Activated B cell treated with CpG ODN at 0.5 μM for 24 hours (primary cell): ENCODE results near the gene PLOD1. TPM values are rescaled to one million over a fixed set of nuclear protein-coding genes. Genes with fewer than 3 reads are reported as not detected.
"Not testable (repeated sequence)": the region's sequence is repeated elsewhere in the genome, so short reads cannot be mapped to it uniquely, and the experiment has no call there.

ENCODE experiments used
- ATAC-seq: fragments of 200-7000 bp; cut with Tn5 transposase; one replicate; pipeline ENCODE4 v1.10.0; 2021; ENCODE audit warnings: low read depth, mild to moderate bottlenecking, moderate library complexity
- CTCF ChIA-PET: fragments of 350-600 bp; sonication (Branson Sonifier 250); formaldehyde crosslinking; loops from one replicate; lab custom pipeline; 2021; ENCODE audit warnings: antibody characterized with exemption; lab: Charles Lee
- POLR2A ChIA-PET: fragments of 350-600 bp; sonication (Branson Sonifier 250); formaldehyde crosslinking; loops from one replicate; lab custom pipeline; 2021; ENCODE audit warnings: antibody characterized with exemption; lab: Charles Lee
- DNase-seq: peaks from one replicate; pipeline ENCODE4 v3.0.0; 2022
- H3K27ac Mint-ChIP-seq: one replicate; pipeline ENCODE4 v1.8.0; 2020; ENCODE audit warnings: mixed read lengths
- H3K27me3 Mint-ChIP-seq: one replicate; pipeline ENCODE4 v1.8.0; 2021; ENCODE audit warnings: mixed read lengths
- H3K36me3 Mint-ChIP-seq: one replicate; pipeline ENCODE4 v1.8.0; 2021; ENCODE audit warnings: low read depth, mixed read lengths
- H3K4me1 Mint-ChIP-seq: one replicate; pipeline ENCODE4 v1.8.0; 2021; ENCODE audit warnings: mixed read lengths
- H3K4me3 Mint-ChIP-seq: one replicate; pipeline ENCODE4 v1.8.0; 2020; ENCODE audit warnings: mild to moderate bottlenecking, mixed read lengths
- H3K9me3 Mint-ChIP-seq: one replicate; pipeline ENCODE4 v1.8.0; 2020; ENCODE audit warnings: mixed read lengths
- CTCF ChIP-seq: fragments of 200-600 bp; IDR thresholded peaks from one replicate; pipeline ENCODE4 v1.8.0; 2022; ENCODE audit warnings: antibody characterized with exemption, mild to moderate bottlenecking
- intact Hi-C: fragments of 100-400 bp; cut with micrococcal nuclease; formaldehyde crosslinking; loops from one replicate; pipeline ENCODE4 v1.15.1; 2024
- total RNA-seq: library from RNA; stranded (reverse); gene quantifications from 2 replicates; pipeline ENCODE4 v1.2.3, GENCODE V29; 2022

Gene PLOD1
- total RNA-seq, 1 donor from 2014 or later, result 15.7 TPM

DNA sequence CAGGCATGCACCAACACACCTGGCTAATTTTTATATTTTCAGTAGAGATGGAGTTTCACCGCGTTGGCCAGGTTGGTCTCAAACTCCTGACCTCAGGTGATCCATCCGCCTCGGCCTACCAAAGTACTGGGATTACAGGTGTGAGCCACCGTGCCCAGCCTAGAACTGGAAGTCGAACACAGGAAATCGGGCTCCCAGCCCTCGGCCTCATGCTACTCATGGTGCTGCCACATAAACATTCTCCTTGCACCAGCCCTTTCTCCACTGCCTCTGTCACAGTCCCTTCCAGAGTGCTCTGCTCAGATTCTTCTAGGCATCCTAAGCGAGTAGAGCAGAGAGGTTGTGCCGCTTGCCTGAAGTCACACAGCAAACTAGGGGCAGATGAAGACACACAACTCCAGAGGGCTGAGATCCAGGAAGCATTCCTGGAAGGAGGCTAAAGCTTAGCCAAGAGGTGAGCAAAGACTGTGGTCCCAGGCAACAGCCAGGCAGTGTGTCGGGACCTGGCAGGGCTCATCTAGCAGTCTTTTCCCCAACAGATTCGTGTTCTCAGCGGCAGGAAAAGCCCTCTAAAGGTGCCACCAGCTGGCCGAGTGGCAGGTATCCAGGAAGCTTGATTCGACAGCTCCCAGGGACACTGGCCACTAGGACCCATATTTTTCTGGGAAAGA is 46.2 kb upstream of the PLOD1 start:
- Mint-ChIP-seq H3K27ac (no peak overlapping the region), H3K9me3 (no peaks in the 10 kb centered on the region), H3K4me3 (no peak overlapping the region), H3K4me1 (no peaks in the 10 kb centered on the region), H3K36me3 (no peaks in the 10 kb centered on the region), H3K27me3 (no peaks in the 10 kb centered on the region)
- no peak for TF ChIP-seq CTCF
- ATAC-seq, result no peak
- DNase-seq, result no peak
- POLR2A ChIA-PET, result interaction anchor here (2.1 kb wide), 1 partner anchor 19 kb away, joined by 8 read pairs; no protein-coding TSS in a partner anchor
- CTCF ChIA-PET, result interaction anchor here (0.9 kb wide), 1 partner anchor 851 kb away, joined by 3 read pairs; no protein-coding TSS in a partner anchor
- intact Hi-C loops, result no loop called here

GRCh38 chr1:11888877-11889208 is 45.7 kb upstream of the PLOD1 start:
- peaks cover under 1% of the 10 kb centered on the region for H3K27me3 Mint-ChIP-seq
- H3K4me1 Mint-ChIP-seq, result no peaks in the 10 kb centered on the region
- TF ChIP-seq CTCF, result no peak
- intact Hi-C loops, result no loop called here
- H3K4me3 Mint-ChIP-seq, result no peak overlapping the region
- CTCF ChIA-PET, result interaction anchor here (0.9 kb wide), 1 partner anchor 851 kb away, joined by 3 read pairs; no protein-coding TSS in a partner anchor
- no peaks in the 10 kb centered on the region for H3K36me3 Mint-ChIP-seq
- H3K9me3 Mint-ChIP-seq, result no peaks in the 10 kb centered on the region
- POLR2A ChIA-PET, result interaction anchor here (2.1 kb wide), 1 partner anchor 19 kb away, joined by 8 read pairs; no protein-coding TSS in a partner anchor
- DNase-seq (no peak), ATAC-seq (no peak)
- no peak overlapping the region for H3K27ac Mint-ChIP-seq

GRCh38 chr1:11891433-11892186 is 42.9 kb upstream of the PLOD1 start:
- ATAC-seq, result no peak
- ChIA-PET CTCF (interaction anchor here (0.7 to 3.2 kb wide), 3 partner anchors 16 to 854 kb away, joined by 3 to 19 read pairs (median 3); no protein-coding TSS in a partner anchor), POLR2A (interaction anchor here (0.7 to 2.5 kb wide), 3 partner anchors 17 to 210 kb away, joined by 3 to 12 read pairs (median 3); no protein-coding TSS in a partner anchor)
- no peak for DNase-seq
- TF ChIP-seq CTCF, result no peak
- Mint-ChIP-seq H3K27ac (no peak overlapping the region), H3K4me3 (no peak overlapping the region), H3K9me3 (no peaks in the 10 kb centered on the region), H3K27me3 (peaks cover 10% of the 10 kb centered on the region), H3K36me3 (no peaks in the 10 kb centered on the region), H3K4me1 (no peaks in the 10 kb centered on the region)
- intact Hi-C loops, result no loop called here

- peak; percentile 63 for DNase-seq
Observed at GRCh38 chr1:11893907-11894251, 40.6 kb upstream of the PLOD1 start.

GRCh38 chr1:11894501-11894900 is 40.0 kb upstream of the PLOD1 start:
- POLR2A ChIA-PET, result interaction anchor here (1.0 kb wide), 1 partner anchor 14 kb away, joined by 3 read pairs; no protein-coding TSS in a partner anchor
- H3K4me1 Mint-ChIP-seq, H3K4me3 Mint-ChIP-seq, H3K36me3 Mint-ChIP-seq, DNase-seq, H3K9me3 Mint-ChIP-seq, H3K27ac Mint-ChIP-seq, ATAC-seq, CTCF ChIA-PET: not testable (repeated sequence)
- intact Hi-C loops, result loop anchor here (1.0 to 2.0 kb wide), 3 partner anchors 56 to 858 kb away; no protein-coding TSS in a partner anchor
- H3K27me3 Mint-ChIP-seq, result peaks cover 22% of the 10 kb centered on the region

More at GRCh38 chr1:11893907-11894251, 40.6 kb upstream of the PLOD1 start:
- no peaks in the 10 kb centered on the region for H3K9me3 Mint-ChIP-seq
- peak; percentile 84 for ATAC-seq
- H3K36me3 Mint-ChIP-seq, result no peaks in the 10 kb centered on the region
- H3K27me3 Mint-ChIP-seq, result peaks cover 17% of the 10 kb centered on the region
- no peaks in the 10 kb centered on the region for H3K4me1 Mint-ChIP-seq
- intact Hi-C loops, result loop anchor here (1.0 to 2.0 kb wide), 3 partner anchors 56 to 857 kb away; no protein-coding TSS in a partner anchor
- CTCF ChIA-PET, result interaction anchor here (1.2 to 3.2 kb wide), 2 partner anchors 55 to 856 kb away, joined by 4 to 19 read pairs; no protein-coding TSS in a partner anchor
- H3K4me3 Mint-ChIP-seq, result no peak overlapping the region
- no peak for TF ChIP-seq CTCF
- H3K27ac Mint-ChIP-seq, result no peak overlapping the region
- POLR2A ChIA-PET, result interaction anchor here (1.1 kb wide), 1 partner anchor 16 kb away, joined by 3 read pairs; no protein-coding TSS in a partner anchor
